Fibroblast of lung (primary cell): ENCODE measurements around the gene TMEM176B. TPM values are rescaled to one million over a fixed set of nuclear protein-coding genes. Genes with fewer than 3 reads are reported as not detected.

ENCODE experiments used
- DNase-seq, 2 donors: peaks; one replicate each; pipeline versions ENCODE4 v3.0.0 to v3.0.0-alpha.2; 2010; ENCODE audit warnings: low read depth in 2 of 2
- H2AFZ ChIP-seq: 2 replicates; pipeline ENCODE4 v1.5.1; 2012; ENCODE audit warnings: low read length, control low read depth, inconsistent platforms
- H3K27ac ChIP-seq: 2 replicates; pipeline ENCODE4 v1.5.1; 2011; ENCODE audit warnings: low read length, control low read depth; ENCODE audit not compliant: insufficient read depth
- H3K27me3 ChIP-seq: 2 replicates; pipeline ENCODE4 v1.5.1; 2011; ENCODE audit warnings: mild to moderate bottlenecking, low read length; ENCODE audit not compliant: control insufficient read depth, insufficient read depth
- H3K36me3 ChIP-seq: 2 replicates; pipeline ENCODE4 v1.5.1; 2011; ENCODE audit warnings: low read length; ENCODE audit not compliant: control insufficient read depth, insufficient read depth
- H3K4me1 ChIP-seq: 2 replicates; pipeline ENCODE4 v1.5.1; 2011; ENCODE audit warnings: low read length; ENCODE audit not compliant: control insufficient read depth, insufficient read depth; ENCODE audit errors: extremely low read depth
- H3K4me2 ChIP-seq: 2 replicates; pipeline ENCODE4 v1.5.1; 2011; ENCODE audit warnings: low read length, control low read depth; ENCODE audit not compliant: insufficient read depth; ENCODE audit errors: extremely low read depth
- H3K4me3 ChIP-seq, 4 experiments: fragments of 200-600 bp in 1 of 4; sonication (generic) in 1 of 4; replicated peaks in 1 of 4; 2 replicates each; pipeline ENCODE4 v1.5.1; 2011 to 2016; ENCODE audit warnings: low read length in 4 of 4, low read depth in 3 of 4, mild to moderate bottlenecking in 3 of 4, control low read depth in 2 of 4, inconsistent platforms in 1 of 4, mixed read lengths in 1 of 4; ENCODE audit not compliant: insufficient read depth in 1 of 4; ENCODE audit errors: control extremely low read depth in 1 of 4
- H3K79me2 ChIP-seq: 2 replicates; pipeline ENCODE4 v1.5.1; 2012; ENCODE audit warnings: mild to moderate bottlenecking, low read length, inconsistent platforms; ENCODE audit not compliant: control insufficient read depth, insufficient read depth
- H3K9ac ChIP-seq: 2 replicates; pipeline ENCODE4 v1.5.1; 2011; ENCODE audit warnings: mild to moderate bottlenecking, low read length, control low read depth; ENCODE audit not compliant: insufficient read depth
- H3K9me3 ChIP-seq: 2 replicates; pipeline ENCODE4 v1.5.1; 2012; ENCODE audit warnings: low read depth, low read length; ENCODE audit not compliant: control insufficient read depth, insufficient read depth
- H4K20me1 ChIP-seq: 2 replicates; pipeline ENCODE4 v1.5.1; 2011; ENCODE audit warnings: low read length; ENCODE audit not compliant: control insufficient read depth, insufficient read depth; ENCODE audit errors: extremely low read depth
- EZH2 ChIP-seq: IDR thresholded peaks from 2 replicates; pipeline ENCODE4 v1.5.1; 2012; ENCODE audit warnings: low read length, control low read depth, mild to moderate bottlenecking; ENCODE audit errors: missing control alignments
- polyA plus RNA-seq, 2 donors: library from polyadenylated mRNA; depleted of rRNA in 1 of 2; stranded (reverse) in 1 of 2; unstranded in 1 of 2; fragments of >200 nt; gene quantifications; 2 replicates each; pipeline ENCODE4 v1.2.1, GENCODE V29; 2011 to 2012; ENCODE audit warnings: missing spikeins in 1 of 2
- total RNA-seq: library from RNA; depleted of rRNA; stranded (reverse); fragments of >200 nt; gene quantifications from 2 replicates; pipeline ENCODE4 v1.2.1, GENCODE V29; 2014
- TF ChIP-seq, protein P1 (sequence below), 2 donors: IDR thresholded peaks in 1 of 2; conservative IDR thresholded peaks in 1 of 2; 1 replicate in 1 of 2; 2 replicates in 1 of 2; pipeline ENCODE4 v1.5.1; 2011 to 2012; ENCODE audit warnings: low read length in 2 of 2, control low read depth in 1 of 2, inconsistent platforms in 1 of 2, low read depth in 1 of 2, mild to moderate bottlenecking in 1 of 2

TMEM176B gene
- total and polyA plus RNA-seq, 2 donors (not counting 1 experiment from before 2014, with no cell fraction given): 0.78 to 26.8 TPM

DNA sequence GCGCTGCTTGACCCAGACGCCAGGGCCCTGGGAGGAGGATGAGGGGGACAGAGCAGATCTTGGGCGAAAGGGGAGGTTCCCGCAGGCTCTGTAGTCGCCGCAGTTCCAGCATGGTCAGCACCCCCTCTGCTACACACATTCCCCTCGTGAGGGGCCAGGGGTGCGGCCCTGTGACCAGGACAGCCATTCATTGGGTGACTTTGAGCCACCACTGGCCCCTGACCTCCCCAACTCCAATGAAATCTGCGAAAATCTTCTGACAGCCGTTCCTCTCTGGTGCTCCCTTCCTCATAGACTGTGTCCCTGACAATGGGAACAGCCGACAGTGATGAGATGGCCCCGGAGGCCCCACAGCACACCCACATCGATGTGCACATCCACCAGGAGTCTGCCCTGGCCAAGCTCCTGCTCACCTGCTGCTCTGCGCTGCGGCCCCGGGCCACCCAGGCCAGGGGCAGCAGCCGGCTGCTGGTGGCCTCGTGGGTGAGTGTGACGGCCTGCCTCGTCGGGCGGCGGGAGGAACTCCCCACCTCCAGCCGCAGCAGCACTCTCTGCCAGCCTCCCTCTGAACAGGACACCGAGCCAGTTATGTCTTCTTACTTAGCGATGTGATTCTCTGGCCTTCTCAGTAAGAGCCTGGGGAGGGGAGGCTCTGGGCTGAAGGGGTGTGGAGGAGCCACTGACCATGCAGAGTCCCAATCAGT is 1.2 kb upstream of the TMEM176B start:
- peak; percentile 53 for TF ChIP-seq EZH2
- TF ChIP-seq, protein P1, sequence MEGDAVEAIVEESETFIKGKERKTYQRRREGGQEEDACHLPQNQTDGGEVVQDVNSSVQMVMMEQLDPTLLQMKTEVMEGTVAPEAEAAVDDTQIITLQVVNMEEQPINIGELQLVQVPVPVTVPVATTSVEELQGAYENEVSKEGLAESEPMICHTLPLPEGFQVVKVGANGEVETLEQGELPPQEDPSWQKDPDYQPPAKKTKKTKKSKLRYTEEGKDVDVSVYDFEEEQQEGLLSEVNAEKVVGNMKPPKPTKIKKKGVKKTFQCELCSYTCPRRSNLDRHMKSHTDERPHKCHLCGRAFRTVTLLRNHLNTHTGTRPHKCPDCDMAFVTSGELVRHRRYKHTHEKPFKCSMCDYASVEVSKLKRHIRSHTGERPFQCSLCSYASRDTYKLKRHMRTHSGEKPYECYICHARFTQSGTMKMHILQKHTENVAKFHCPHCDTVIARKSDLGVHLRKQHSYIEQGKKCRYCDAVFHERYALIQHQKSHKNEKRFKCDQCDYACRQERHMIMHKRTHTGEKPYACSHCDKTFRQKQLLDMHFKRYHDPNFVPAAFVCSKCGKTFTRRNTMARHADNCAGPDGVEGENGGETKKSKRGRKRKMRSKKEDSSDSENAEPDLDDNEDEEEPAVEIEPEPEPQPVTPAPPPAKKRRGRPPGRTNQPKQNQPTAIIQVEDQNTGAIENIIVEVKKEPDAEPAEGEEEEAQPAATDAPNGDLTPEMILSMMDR (conservative IDR thresholded peaks at IDR 0.05 in 1 of 2, IDR thresholded peaks at IDR 0.05 in 1 of 2; ENCODE audit: low read depth in 1 of 2, low read length in 2 of 2): no peak
- H3K9ac ChIP-seq: no peak overlapping the region
- H3K36me3 ChIP-seq: no peaks in the 10 kb centered on the region
- no peaks in the 10 kb centered on the region for H3K79me2 ChIP-seq
- no peaks in the 10 kb centered on the region for H4K20me1 ChIP-seq
- H3K4me1 ChIP-seq: no peaks in the 10 kb centered on the region
- H3K4me3 ChIP-seq: peak overlapping the region in 1 of 4 experiments; percentile 32
- H3K27ac ChIP-seq: no peak overlapping the region
- peaks cover 15% of the 10 kb centered on the region for H3K27me3 ChIP-seq
- no peaks in the 10 kb centered on the region for H3K9me3 ChIP-seq
- H3K4me2 ChIP-seq: no peak overlapping the region
- H2AFZ ChIP-seq: no peak overlapping the region
- no peak for DNase-seq

DNA sequence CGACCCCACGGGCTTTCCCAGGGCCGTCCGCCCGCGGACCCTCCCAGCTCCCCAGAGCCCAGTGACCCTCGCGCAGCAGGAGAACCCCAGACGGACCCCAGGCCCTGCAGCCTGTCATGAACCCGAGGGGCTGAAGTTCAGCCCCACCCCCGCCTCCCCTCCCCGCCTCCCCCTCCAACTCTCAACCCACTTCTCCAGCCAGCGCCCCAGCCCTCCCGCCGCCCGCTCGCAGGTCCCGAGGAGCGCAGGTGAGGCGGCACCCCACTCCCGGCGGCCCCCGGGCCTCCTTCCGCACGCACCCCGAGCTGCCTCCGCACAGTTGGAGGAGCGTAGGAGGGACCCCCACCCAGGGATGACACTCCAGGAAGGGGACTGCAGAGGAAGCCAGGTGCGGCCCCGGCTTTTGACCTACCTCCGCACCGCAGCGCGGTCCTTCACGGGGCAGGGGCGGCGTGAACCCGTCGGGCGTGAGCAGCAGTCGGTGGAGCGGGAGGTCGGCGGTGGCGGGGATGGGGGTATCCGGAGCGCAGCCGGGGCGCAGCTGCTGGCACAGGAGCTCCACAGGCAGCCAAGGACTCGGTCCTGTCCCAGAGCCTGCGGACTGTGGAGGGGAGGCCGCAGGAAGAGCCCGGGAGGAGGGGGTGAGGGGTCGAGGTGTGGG is 547 bp upstream of the TMEM176B start, which contains the start of gene TMEM176A:
TSS of gene TMEM176A (plus strand) at position 189 of the 661 bp plus-strand sequence. CDS start 782 bp downstream, outside the sequence.
- Histone ChIP-seq H4K20me1 (no peaks in the 10 kb centered on the region), H3K4me1 (no peaks in the 10 kb centered on the region), H3K27ac (no peak within 1 kb of the TSS), H3K79me2 (no peaks in the 10 kb centered on the region), H3K27me3 (peaks cover 15% of the 10 kb centered on the region), H2AFZ (no peak within 1 kb of the TSS), H3K36me3 (no peaks in the 10 kb centered on the region), H3K9me3 (no peaks in the 10 kb centered on the region), H3K4me3 (peak within 1 kb of the TSS in 1 of 4 experiments; percentile 40), H3K9ac (no peak within 1 kb of the TSS), H3K4me2 (no peak within 1 kb of the TSS)
- DNase-seq: no peak
- TF ChIP-seq EZH2: peak; percentile 25
- TF ChIP-seq, protein P1 (conservative IDR thresholded peaks at IDR 0.05 in 1 of 2, IDR thresholded peaks at IDR 0.05 in 1 of 2; ENCODE audit: low read depth in 1 of 2, low read length in 2 of 2): no peak

- H4K20me1 ChIP-seq: no peaks in the 10 kb centered on the region
- H3K4me2 ChIP-seq: no peak overlapping the region
- H3K27ac ChIP-seq: no peak overlapping the region
- no peak overlapping the region for H2AFZ ChIP-seq
- H3K9me3 ChIP-seq: no peaks in the 10 kb centered on the region
- peaks cover 15% of the 10 kb centered on the region for H3K27me3 ChIP-seq
- no peaks in the 10 kb centered on the region for H3K36me3 ChIP-seq
- no peak for DNase-seq
- H3K9ac ChIP-seq: no peak overlapping the region
- no peak overlapping the region for H3K4me3 ChIP-seq
- no peaks in the 10 kb centered on the region for H3K4me1 ChIP-seq
- no peaks in the 10 kb centered on the region for H3K79me2 ChIP-seq
- TF ChIP-seq EZH2: no peak
- TF ChIP-seq, protein P1 (conservative IDR thresholded peaks at IDR 0.05 in 1 of 2, IDR thresholded peaks at IDR 0.05 in 1 of 2; ENCODE audit: low read depth in 1 of 2, low read length in 2 of 2): no peak
Observed at GRCh38 chr7:150799156-150799555, 1.0 kb downstream of the TMEM176B start.
